Psoas muscle (tissue), 8 donors: ENCODE measurements around the gene JPH3. TPM values are rescaled to one million over a fixed set of nuclear protein-coding genes. Genes with fewer than 3 reads are reported as not detected.

Source experiments
- ATAC-seq, 4 donors: fragments of 200-7000 bp; cut with Tn5 transposase; one replicate each; pipeline ENCODE4 v1.9.1; 2020; ENCODE audit warnings: moderate library complexity in 3 of 4, mild to moderate bottlenecking in 2 of 4
- DNase-seq, 2 donors: peaks; one replicate each; pipeline ENCODE4 v3.0.0-alpha.2; 2020
- H3K27ac ChIP-seq: fragments of 200-600 bp; one replicate; pipeline ENCODE4 v1.8.0; 2022
- H3K27me3 ChIP-seq, 3 donors: fragments of 200-600 bp in 1 of 3; one replicate each; pipeline versions ENCODE4 v1.6.1 to v1.8.0; 2013 to 2022; ENCODE audit warnings: low read length in 2 of 3, mild to moderate bottlenecking in 2 of 3, moderate library complexity in 1 of 3; ENCODE audit not compliant: insufficient read depth in 3 of 3
- H3K36me3 ChIP-seq, 2 donors: fragments of 200-600 bp in 1 of 2; one replicate each; pipeline versions ENCODE4 v1.6.1 to v1.8.0; 2013 to 2022; ENCODE audit warnings: low read depth in 1 of 2, mild to moderate bottlenecking in 1 of 2, moderate library complexity in 1 of 2; ENCODE audit not compliant: insufficient read depth in 1 of 2
- H3K4me1 ChIP-seq: fragments of 200-600 bp; one replicate; pipeline ENCODE4 v1.8.0; 2022
- H3K4me3 ChIP-seq: fragments of 200-600 bp; one replicate; pipeline ENCODE4 v1.8.0; 2022; ENCODE audit warnings: mild to moderate bottlenecking
- H3K9me3 ChIP-seq: fragments of 200-600 bp; one replicate; pipeline ENCODE4 v1.8.0; 2022
- CTCF ChIP-seq: fragments of 200-600 bp; IDR thresholded peaks from one replicate; pipeline ENCODE4 v1.8.0; 2022; ENCODE audit warnings: antibody characterized with exemption
- WGBS, 3 donors: extraction: QIAGEN DNeasy Blood & Tissue Kit; methylation state at CpG; one replicate each; pipeline versions ENCODE4 v1.1.6 to v1.1.7; 2013; 5-methylcytosine and 5-hydroxymethylcytosine counted together
- intact Hi-C, 2 donors: fragments of 100-400 bp; cut with DNase I; formaldehyde crosslinking; loops; one replicate each; pipeline versions ENCODE4 v1.11.0 to v1.14.2; 2022
- polyA plus RNA-seq, 3 donors: library from polyadenylated mRNA; stranded (reverse); fragments of 200-250 nt; gene quantifications; one replicate each; pipeline ENCODE4 v1.2.3, GENCODE V29; 2013
- total RNA-seq, 4 donors: library from RNA; stranded (reverse); fragmentation: NEBNext Ultra II Directional in 2 of 4; extraction: Animal tissue kit (Norgen Biotek cat#: 25700) in 2 of 4; gene quantifications; one replicate each; pipeline versions ENCODE4 v1.2.1 to v1.2.4, GENCODE V29; 2021 to 2023
- donor health status: healthy with polysubstance abuse.
- donor health status: DM: no; HTN: no; CAD: no; lungs with moderate emphysema.
- donor health status: Bipolar disorder and iron deficiency.
- donor health status: healthy.
- donor health status: DM: yes; HTN: yes; CAD: no.
- donor health status: DM: no; HTN: no; CAD: no.
- donor health status: DM: no; HTN: no; CAD: no.
- donor health status: DM: yes; HTN: yes; CAD: no.

JPH3 gene
- total and polyA plus RNA-seq, 7 donors = 0.03 to 0.13 (median 0.04) TPM; not detected in 2

GRCh38 chr16:87556941-87557459 is 45.3 kb upstream of the JPH3 start:
- Histone ChIP-seq H3K36me3 (no peaks in the 10 kb centered on the region), H3K27me3 (peaks cover 0 to 22% (median 3%) of the 10 kb centered on the region in 3 donors), H3K27ac (peak overlapping the region; percentile 36), H3K4me3 (no peak overlapping the region), H3K9me3 (no peaks in the 10 kb centered on the region), H3K4me1 (no peaks in the 10 kb centered on the region)
- DNase-seq = peak; percentile 43 to 70
- peak in 2 of 4 donors; percentile 24 to 41 for ATAC-seq
- no peak for TF ChIP-seq CTCF
- 22 to 35% (median 25%) methylated on average over 7 of the region's 7 CpGs for WGBS, 3 donors
- intact Hi-C loops = no loop called here

GRCh38 chr16:87558682-87559081 is 43.6 kb upstream of the JPH3 start:
- TF ChIP-seq CTCF = no peak
- no peaks in the 10 kb centered on the region for H3K36me3 ChIP-seq
- DNase-seq (no peak), ATAC-seq (no peak)
- intact Hi-C loops = no loop called here
- H3K27me3 ChIP-seq = peaks cover 0 to 22% (median 3%) of the 10 kb centered on the region in 3 donors
- H3K4me3 ChIP-seq = no peak overlapping the region
- H3K27ac ChIP-seq = no peak overlapping the region
- no peaks in the 10 kb centered on the region for H3K4me1 ChIP-seq
- WGBS, 3 donors = 86 to 91% (median 89%) methylated on average over 3 of the region's 3 CpGs
- H3K9me3 ChIP-seq = no peaks in the 10 kb centered on the region

- no peak for DNase-seq
- ATAC-seq = no peak
- WGBS, 3 donors = 38 to 46% (median 44%) methylated on average over 17 of the region's 17 CpGs
- Histone ChIP-seq H3K36me3 (no peaks in the 10 kb centered on the region), H3K9me3 (no peaks in the 10 kb centered on the region), H3K27ac (no peak overlapping the region), H3K4me1 (no peaks in the 10 kb centered on the region), H3K27me3 (peaks cover 0 to 20% (median 3%) of the 10 kb centered on the region in 3 donors), H3K4me3 (no peak overlapping the region)
- no peak for TF ChIP-seq CTCF
- intact Hi-C loops = no loop called here
Observed at GRCh38 chr16:87559945-87560344, 42.4 kb upstream of the JPH3 start.

GRCh38 chr16:87560428-87561199 is 41.7 kb upstream of the JPH3 start:
- ATAC-seq = peak in 3 of 4 donors; percentile 48 to 73 (median 54)
- no peaks in the 10 kb centered on the region for H3K36me3 ChIP-seq
- peaks cover 0 to 16% (median 3%) of the 10 kb centered on the region in 3 donors for H3K27me3 ChIP-seq
- 73 to 74% (median 74%) methylated on average over 12 of the region's 12 CpGs for WGBS, 3 donors
- H3K4me1 ChIP-seq = no peaks in the 10 kb centered on the region
- no peak for TF ChIP-seq CTCF
- H3K27ac ChIP-seq = no peak overlapping the region
- DNase-seq = peak in 1 of 2 donors; percentile 69
- intact Hi-C loops = no loop called here
- H3K9me3 ChIP-seq = no peaks in the 10 kb centered on the region
- no peak overlapping the region for H3K4me3 ChIP-seq
